Endodermal cell (in vitro differentiated cells): ENCODE data around the gene APOM. TPM values are rescaled to one million over a fixed set of nuclear protein-coding genes. Genes with fewer than 3 reads are reported as not detected.

Source experiments
- DNase-seq: peaks from one replicate; pipeline ENCODE4 v3.0.0-alpha.2; 2017
- H3K27ac ChIP-seq: 2 replicates; pipeline ENCODE4 v1.5.1; 2013; ENCODE audit warnings: mild to moderate bottlenecking, low read depth, low read length, moderate library complexity
- H3K27me3 ChIP-seq: 2 replicates; pipeline ENCODE4 v1.6.1; 2013; ENCODE audit warnings: mild to moderate bottlenecking, low read length, moderate library complexity; ENCODE audit not compliant: insufficient read depth, control insufficient read depth, poor library complexity, severe bottlenecking
- H3K36me3 ChIP-seq: 2 replicates; pipeline ENCODE4 v1.7.0; 2013; ENCODE audit warnings: mild to moderate bottlenecking, low read length, moderate library complexity; ENCODE audit not compliant: control insufficient read depth, insufficient read depth
- H3K4me1 ChIP-seq: one replicate; pipeline ENCODE4 v1.7.0; 2013; ENCODE audit warnings: low read length; ENCODE audit not compliant: control insufficient read depth, insufficient read depth
- H3K4me3 ChIP-seq: 2 replicates; pipeline ENCODE4 v1.5.1; 2013; ENCODE audit warnings: mild to moderate bottlenecking, low read length, moderate library complexity
- H3K9ac ChIP-seq: 2 replicates; pipeline ENCODE4 v1.6.1; 2013; ENCODE audit warnings: mild to moderate bottlenecking, low read length, moderate library complexity; ENCODE audit not compliant: poor library complexity, severe bottlenecking; ENCODE audit errors: extremely low read depth
- H3K9me3 ChIP-seq: 2 replicates; pipeline ENCODE4 v1.6.1; 2013; ENCODE audit warnings: mild to moderate bottlenecking, low read length, moderate library complexity; ENCODE audit not compliant: control insufficient read depth
- H3K27ac Mint-ChIP-seq: 2 replicates; pipeline ENCODE4 v1.8.0; 2020; ENCODE audit warnings: mixed read lengths
- H3K27me3 Mint-ChIP-seq: 2 replicates; pipeline ENCODE4 v1.8.0; 2021; ENCODE audit warnings: mild to moderate bottlenecking, mixed read lengths; ENCODE audit not compliant: insufficient read depth
- H3K36me3 Mint-ChIP-seq: 2 replicates; pipeline ENCODE4 v1.8.0; 2020; ENCODE audit warnings: low read depth, mixed read lengths
- H3K4me1 Mint-ChIP-seq: 2 replicates; pipeline ENCODE4 v1.8.0; 2020; ENCODE audit warnings: mixed read lengths
- H3K4me3 Mint-ChIP-seq: 2 replicates; pipeline ENCODE4 v1.8.0; 2020; ENCODE audit warnings: mild to moderate bottlenecking, moderate library complexity, mixed read lengths
- H3K9me3 Mint-ChIP-seq: 2 replicates; pipeline ENCODE4 v1.8.0; 2020; ENCODE audit warnings: mild to moderate bottlenecking, mixed read lengths
- CTCF ChIP-seq: fragments of 200-600 bp; sonication (generic); conservative IDR thresholded peaks from 2 replicates; pipeline ENCODE4 v1.5.0; 2021; ENCODE audit warnings: antibody characterized with exemption, mild to moderate bottlenecking
- WGBS, 2 experiments: methylation state at CpG; one replicate each; pipeline versions ENCODE4 v1.1.5 to v1.1.7; 2013; ENCODE audit warnings: missing lambda C conversion rate in 2 of 2, mixed read lengths in 1 of 2; ENCODE audit not compliant: insufficient coverage in 1 of 2, insufficient read length in 1 of 2; 5-methylcytosine and 5-hydroxymethylcytosine counted together
- total RNA-seq, 2 donors: library from RNA; stranded (reverse); fragmentation: NEBNext Ultra II Directional in 1 of 2; extraction: Animal tissue kit (Norgen Biotek cat#: 25700) in 1 of 2; gene quantifications; 2 replicates in 1 of 2; 3 replicates in 1 of 2; pipeline ENCODE4 v1.2.1, GENCODE V29; 2021

Gene APOM
- total RNA-seq, 2 donors from 2014 or later = 1.6 to 3.2 TPM

GRCh38 chr6:31686483-31686882 is 30.8 kb downstream of the APOM start:
- no peak for DNase-seq
- peaks cover 53% of the 10 kb centered on the region for H3K36me3 ChIP-seq
- H3K9me3 ChIP-seq = no peaks in the 10 kb centered on the region
- H3K27ac ChIP-seq = no peak overlapping the region
- H3K4me1 ChIP-seq = peaks cover 13% of the 10 kb centered on the region
- Mint-ChIP-seq H3K36me3 (peaks cover 53% of the 10 kb centered on the region), H3K9me3 (no peaks in the 10 kb centered on the region), H3K27me3 (peaks cover 10% of the 10 kb centered on the region), H3K4me1 (peaks cover 24% of the 10 kb centered on the region), H3K4me3 (no peak overlapping the region), H3K27ac (no peak overlapping the region)
- no peak overlapping the region for H3K9ac ChIP-seq
- H3K27me3 ChIP-seq = peaks cover 5% of the 10 kb centered on the region
- no peak for TF ChIP-seq CTCF
- no peak overlapping the region for H3K4me3 ChIP-seq
- WGBS, 2 experiments = 93 to 97% methylated on average over 3 to 5 of the region's 5 CpGs

GRCh38 chr6:31687321-31687720 is 31.6 kb downstream of the APOM start:
- H3K36me3 Mint-ChIP-seq = peaks cover 55% of the 10 kb centered on the region
- no peak overlapping the region for H3K4me3 ChIP-seq
- H3K9me3 Mint-ChIP-seq = no peaks in the 10 kb centered on the region
- no peaks in the 10 kb centered on the region for H3K27me3 ChIP-seq
- peaks cover 60% of the 10 kb centered on the region for H3K36me3 ChIP-seq
- H3K4me1 ChIP-seq = peaks cover 13% of the 10 kb centered on the region
- H3K4me1 Mint-ChIP-seq = peaks cover 22% of the 10 kb centered on the region
- H3K27ac Mint-ChIP-seq = no peak overlapping the region
- no peak for DNase-seq
- no peak for TF ChIP-seq CTCF
- peaks cover 2% of the 10 kb centered on the region for H3K27me3 Mint-ChIP-seq
- H3K27ac ChIP-seq = no peak overlapping the region
- WGBS, 2 experiments = 83 to 91% methylated on average over 1 to 8 of the region's 8 CpGs
- no peak overlapping the region for H3K9ac ChIP-seq
- no peak overlapping the region for H3K4me3 Mint-ChIP-seq
- no peaks in the 10 kb centered on the region for H3K9me3 ChIP-seq

GRCh38 chr6:31687860-31688693 is 32.4 kb downstream of the APOM start:
- peak overlapping the region; percentile 74 for H3K27ac Mint-ChIP-seq
- H3K4me1 Mint-ChIP-seq = peaks cover 21% of the 10 kb centered on the region
- peaks cover 13% of the 10 kb centered on the region for H3K4me1 ChIP-seq
- peaks cover 68% of the 10 kb centered on the region for H3K36me3 ChIP-seq
- no peak overlapping the region for H3K4me3 Mint-ChIP-seq
- DNase-seq = peak; percentile 59
- WGBS, 2 experiments = 84 to 95% methylated on average over 6 to 14 of the region's 14 CpGs
- no peaks in the 10 kb centered on the region for H3K9me3 Mint-ChIP-seq
- H3K27me3 Mint-ChIP-seq = no peaks in the 10 kb centered on the region
- TF ChIP-seq CTCF = no peak
- H3K4me3 ChIP-seq = no peak overlapping the region
- H3K27ac ChIP-seq = no peak overlapping the region
- H3K9ac ChIP-seq = no peak overlapping the region
- H3K36me3 Mint-ChIP-seq = peaks cover 61% of the 10 kb centered on the region
- H3K9me3 ChIP-seq = no peaks in the 10 kb centered on the region
- H3K27me3 ChIP-seq = no peaks in the 10 kb centered on the region
